Middle frontal gyrus (tissue), 1 donor: ENCODE results near the gene HNRNPA2B1.
"Not testable (repeated sequence)": the region's sequence is repeated elsewhere in the genome, so short reads cannot be mapped to it uniquely, and the experiment has no call there.

Experiments
- DNase-seq: peaks from one replicate; pipeline ENCODE4 v3.0.0-alpha.2; 2015; ENCODE audit warnings: low spot score; ENCODE audit errors: extremely low spot score

Gene HNRNPA2B1

DNA sequence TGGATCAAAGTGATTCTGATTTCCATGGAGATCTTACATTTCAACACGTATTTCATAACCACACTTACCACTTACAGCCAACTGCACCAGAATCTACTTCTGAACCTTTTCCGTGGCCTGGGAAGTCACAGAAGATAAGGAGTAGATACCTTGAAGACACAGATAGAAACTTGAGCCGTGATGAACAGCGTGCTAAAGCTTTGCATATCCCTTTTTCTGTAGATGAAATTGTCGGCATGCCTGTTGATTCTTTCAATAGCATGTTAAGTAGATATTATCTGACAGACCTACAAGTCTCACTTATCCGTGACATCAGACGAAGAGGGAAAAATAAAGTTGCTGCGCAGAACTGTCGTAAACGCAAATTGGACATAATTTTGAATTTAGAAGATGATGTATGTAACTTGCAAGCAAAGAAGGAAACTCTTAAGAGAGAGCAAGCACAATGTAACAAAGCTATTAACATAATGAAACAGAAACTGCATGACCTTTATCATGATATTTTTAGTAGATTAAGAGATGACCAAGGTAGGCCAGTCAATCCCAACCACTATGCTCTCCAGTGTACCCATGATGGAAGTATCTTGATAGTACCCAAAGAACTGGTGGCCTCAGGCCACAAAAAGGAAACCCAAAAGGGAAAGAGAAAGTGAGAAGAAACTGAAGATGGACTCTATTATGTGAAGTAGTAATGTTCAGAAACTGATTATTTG lies 15.3 kb downstream of the HNRNPA2B1 start:
- DNase-seq, result no peak

DNA sequence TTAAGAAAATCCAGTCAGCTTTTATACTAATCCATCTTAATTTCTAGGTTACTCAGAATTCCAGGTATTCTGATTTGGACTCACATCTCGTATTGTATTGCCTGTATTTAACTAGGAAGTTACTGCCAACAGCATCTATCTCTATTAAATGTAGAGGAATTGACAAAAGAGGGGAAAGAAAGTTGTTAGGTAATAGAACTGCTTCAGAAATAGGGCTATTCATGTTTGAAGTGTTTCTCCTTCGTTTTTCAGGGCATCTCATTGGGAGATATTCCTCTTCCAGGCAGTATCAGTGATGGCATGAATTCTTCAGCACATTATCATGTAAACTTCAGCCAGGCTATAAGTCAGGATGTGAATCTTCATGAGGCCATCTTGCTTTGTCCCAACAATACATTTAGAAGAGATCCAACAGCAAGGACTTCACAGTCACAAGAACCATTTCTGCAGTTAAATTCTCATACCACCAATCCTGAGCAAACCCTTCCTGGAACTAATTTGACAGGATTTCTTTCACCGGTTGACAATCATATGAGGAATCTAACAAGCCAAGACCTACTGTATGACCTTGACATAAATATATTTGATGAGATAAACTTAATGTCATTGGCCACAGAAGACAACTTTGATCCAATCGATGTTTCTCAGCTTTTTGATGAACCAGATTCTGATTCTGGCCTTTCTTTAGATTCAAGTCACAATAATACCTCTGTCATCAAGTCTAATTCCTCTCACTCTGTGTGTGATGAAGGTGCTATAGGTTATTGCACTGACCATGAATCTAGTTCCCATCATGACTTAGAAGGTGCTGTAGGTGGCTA lies 16.1 kb downstream of the HNRNPA2B1 start:
- not testable (repeated sequence) for DNase-seq

DNA sequence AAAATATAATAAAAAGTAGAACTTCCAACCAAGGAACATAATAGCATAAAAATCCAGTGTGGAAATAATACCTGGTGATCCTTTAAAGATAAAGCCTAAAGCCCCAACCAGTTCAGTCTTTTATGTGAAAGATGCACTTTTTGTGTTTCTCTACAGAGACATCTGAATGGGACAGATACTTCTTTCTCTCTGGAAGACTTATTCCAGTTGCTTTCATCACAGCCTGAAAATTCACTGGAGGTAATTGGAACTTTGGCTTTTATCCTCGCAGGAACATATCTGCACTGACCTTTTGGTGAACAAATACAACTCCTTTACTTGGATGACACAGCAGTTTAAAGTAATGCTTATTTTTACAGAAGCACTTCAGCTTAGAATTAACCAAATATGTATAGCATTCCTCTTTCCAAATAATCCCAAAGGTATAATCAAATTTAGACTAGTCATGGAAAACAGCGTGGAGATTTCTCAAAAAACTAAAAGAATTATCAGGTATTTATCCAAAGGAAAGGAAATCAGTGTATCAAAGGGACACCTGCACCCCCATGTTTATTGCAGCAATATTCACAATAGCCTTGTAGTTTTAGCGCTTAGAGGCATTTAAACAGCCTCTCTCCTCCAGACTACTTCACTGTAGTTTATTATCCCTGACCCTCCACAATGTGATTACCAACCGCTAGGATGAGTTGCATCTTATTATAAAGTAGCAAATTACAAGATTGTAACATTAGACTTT lies 16.8 kb downstream of the HNRNPA2B1 start:
- no peak for DNase-seq

DNA sequence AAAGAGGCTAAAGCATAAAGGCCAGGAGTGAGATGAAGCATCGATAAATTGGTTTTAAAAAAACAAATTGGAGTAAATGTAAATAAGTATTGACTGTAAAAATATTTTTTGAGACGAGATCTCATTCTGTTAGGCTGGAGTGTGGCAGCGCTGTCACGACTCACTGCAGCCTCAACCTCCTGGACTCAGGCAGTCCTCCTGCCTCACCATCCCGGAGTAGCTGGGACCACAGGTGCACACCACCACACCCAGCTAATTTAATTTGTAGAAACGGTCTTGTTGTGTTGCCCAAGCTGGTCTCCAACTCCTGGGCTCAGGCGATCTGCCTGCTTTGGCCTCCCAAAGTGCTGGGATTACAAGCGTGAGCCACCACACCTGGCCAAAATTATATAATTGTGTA lies 17.8 kb downstream of the HNRNPA2B1 start:
- DNase-seq, result no peak

DNA sequence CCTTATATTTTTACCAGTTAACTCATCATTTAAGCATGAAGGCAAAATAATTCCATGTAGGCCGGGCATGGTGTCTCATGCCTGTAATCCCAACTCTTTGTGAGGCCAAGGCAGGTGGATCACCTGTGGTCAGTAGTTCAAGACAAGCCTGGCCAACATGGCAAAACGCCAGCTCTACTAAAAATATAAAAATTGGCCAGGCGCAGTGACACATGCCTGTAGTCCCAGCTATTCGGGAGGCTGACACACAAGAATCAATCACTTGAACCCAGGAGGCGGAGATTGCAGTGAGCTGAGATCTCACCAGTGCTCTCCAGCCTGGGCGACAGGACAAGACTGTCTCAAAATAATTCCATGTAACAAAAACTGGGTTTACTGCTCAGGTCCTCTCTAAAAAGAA lies 18.3 kb downstream of the HNRNPA2B1 start:
- DNase-seq, result no peak

DNA sequence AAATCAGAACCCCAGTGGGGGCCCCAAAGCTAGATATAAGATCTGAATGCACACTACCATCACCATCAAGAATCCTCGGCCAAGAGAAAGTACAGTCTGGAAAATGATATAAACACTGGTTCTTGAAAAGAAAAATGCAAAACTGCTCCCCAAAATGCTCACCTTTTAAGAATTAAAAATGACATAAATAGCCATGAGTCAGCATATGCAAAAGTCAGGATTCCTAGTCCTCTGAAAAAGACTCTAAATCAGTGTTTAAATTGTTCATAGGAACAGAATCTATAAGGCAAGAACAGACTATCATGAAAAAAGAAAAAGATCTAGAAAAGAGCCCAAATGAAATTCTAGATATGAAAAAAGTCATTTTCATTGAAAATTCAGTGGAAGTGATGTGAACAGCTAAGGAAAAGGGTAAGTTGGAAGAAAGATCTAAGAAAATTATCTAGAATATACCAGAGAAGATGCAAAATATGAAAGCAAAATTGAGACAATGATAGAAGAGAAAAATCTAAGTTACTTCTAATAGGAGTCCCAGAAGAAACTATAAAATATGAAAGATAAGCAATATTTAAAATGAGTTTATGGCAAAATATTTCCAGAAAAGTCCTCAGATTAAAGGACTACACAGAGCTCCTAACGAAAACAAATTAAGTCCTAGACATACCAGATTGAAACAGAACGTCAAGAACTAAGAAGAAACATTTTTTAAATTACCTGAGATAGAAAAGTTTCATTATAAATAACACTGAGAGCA lies 18.9 kb downstream of the HNRNPA2B1 start:
- no peak for DNase-seq

DNA sequence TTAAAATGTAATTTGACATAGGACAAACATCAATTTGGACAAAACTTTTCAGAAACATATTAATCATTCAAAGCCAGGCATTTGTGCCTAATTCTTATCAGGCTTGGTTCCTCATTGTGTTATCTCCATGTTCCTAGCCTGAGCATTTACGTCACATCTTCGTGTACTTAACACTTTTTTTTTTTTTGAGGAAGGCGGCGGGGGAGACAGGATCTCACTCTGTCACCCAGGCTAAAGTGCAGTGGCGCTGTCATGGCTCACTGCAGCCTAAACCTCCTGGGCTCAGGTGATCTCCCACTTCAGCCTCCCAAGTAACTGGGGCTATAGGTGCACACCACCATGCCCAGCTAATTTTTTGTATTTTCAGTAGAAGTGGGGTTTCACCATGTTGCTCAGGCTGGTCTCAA lies 19.8 kb downstream of the HNRNPA2B1 start:
- DNase-seq, result no peak

DNA sequence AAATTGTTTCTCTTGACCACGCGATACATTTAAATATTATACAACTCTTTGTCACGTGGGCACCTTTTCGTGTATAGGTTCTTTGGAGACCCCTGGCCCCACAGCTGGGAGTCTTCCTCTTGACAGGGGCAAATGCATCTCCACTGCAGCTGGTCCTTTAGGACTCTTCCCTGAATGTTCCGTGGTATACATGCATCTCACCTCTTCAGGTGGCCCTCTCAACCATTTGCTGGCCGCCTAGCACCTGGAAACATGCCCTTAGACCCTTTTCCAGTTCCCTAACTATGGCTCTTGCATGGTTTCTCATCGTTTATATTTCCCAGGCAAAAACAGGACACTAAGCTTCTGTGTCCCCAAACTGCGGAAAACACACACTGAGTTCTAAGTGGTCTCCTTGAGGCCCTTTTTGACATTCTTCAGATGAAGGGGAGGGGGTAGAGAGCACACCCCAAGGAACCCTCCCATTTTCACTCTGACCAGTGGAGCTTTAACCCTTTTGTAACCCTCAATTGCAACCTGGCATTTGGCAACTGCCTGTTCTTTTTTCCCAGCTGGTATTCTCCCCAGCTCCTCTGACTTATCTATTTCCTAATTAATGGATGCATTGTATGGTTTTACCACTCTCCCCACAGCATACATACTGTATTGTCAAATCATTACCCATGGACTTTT lies 20.6 kb downstream of the HNRNPA2B1 start:
- no peak for DNase-seq

DNA sequence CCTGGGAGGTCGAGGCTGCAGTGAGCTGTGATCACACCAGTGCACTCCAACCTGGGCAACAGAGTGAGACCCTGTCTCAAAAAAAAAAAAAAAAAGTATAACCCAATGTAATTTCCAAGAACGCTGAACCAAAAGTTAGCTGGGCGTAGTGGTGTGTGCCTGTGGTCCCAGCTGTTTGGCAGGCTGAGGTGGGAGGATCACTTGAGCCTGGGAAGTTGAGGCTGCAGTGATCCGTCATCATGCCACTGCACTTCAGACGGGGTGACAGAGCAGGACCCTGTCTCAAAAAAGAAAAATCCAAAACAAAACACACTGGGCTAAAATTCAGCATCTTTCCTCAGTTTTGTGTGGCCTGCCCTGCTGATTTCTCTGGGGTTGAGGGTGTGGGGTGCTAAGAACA lies 21.1 kb downstream of the HNRNPA2B1 start:
- DNase-seq, result no peak

DNA sequence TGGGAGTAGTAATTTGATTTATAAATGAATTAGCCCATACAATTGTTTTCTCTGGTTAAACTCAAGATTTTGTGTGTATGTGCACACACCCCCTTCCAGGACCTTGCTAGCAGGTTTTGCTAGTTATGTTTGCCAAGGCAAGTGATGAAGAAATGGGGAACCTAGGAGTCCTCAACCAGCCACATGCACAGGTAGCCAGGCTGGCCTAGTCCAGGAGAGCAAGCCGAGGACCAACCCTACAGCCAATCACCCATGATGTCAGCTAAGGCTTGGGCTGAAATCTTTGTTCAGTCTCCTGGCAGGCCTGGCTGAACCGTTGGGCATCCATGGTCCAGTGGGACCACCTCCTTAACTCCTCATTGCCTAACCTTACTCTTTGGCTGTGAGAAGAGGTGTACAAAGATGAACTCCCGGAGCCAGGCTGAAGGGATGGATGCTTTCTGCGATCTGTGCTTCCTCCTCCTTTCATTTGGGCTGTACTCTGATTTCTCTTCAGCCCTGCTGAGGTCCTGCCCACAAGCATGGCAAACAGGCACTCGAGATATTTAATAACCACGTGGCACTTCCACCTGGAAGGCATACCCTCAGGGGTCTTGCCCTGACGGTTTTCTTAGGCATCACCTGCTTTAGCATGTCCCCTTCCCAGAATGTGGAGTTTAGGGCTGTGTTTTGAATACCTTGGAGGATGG lies 22.1 kb downstream of the HNRNPA2B1 start:
- DNase-seq, result no peak

DNA sequence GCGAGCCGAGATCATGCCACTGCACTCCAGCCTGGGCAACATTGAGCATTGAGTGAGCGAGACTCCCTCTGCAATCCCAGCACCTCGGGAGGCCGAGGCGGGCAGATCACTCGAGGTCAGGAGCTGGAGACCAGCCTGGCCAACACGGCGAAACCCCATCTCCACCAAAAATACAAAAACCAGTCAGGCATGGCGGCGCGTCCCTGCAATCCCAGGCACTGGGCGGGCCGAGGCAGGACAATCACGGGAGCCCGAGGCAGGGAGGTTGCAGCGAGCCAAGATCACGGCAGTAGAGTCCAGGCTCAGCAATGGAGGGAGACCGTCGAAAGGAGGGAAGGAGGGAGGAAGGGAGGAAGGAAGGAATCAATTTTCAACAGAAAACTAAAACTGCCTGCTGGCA lies 23.3 kb downstream of the HNRNPA2B1 start:
- not testable (repeated sequence) for DNase-seq

DNA sequence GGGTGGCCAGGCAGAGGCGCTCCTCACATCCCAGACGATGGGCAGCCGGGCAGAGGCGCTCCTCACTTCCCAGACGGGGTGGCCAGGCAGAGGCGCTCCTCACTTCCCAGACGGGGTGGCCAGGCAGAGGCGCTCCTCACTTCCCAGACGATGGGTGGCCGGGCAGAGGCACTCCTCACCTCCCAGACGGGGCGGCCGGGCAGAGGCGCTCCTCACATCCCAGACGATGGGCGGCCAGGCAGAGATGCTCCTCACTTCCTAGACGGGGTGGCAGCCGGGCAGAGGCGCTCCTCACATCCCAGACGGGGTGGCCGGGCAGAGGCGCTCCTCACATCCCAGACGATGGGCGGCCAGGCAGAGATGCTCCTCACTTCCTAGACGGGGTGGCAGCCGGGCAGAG lies 23.9 kb downstream of the HNRNPA2B1 start:
- not testable (repeated sequence) for DNase-seq

DNA sequence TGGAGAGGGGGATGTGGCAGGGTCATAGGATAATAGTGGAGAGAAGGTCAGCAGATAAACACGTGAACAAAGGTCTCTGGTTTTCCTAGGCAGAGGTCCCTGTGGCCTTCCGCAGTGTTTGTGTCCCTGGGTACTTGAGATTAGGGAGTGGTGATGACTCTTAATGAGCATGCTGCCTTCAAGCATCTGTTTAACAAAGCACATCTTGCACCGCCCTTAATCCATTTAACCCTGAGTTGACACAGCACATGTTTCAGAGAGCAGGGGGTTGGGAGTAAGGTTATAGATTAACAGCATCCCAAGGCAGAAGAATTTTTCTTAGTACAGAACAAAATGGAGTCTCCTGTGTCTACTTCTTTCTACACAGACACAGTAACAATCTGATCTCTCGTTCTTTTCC lies 24.6 kb downstream of the HNRNPA2B1 start:
- DNase-seq, result not testable (repeated sequence)

DNA sequence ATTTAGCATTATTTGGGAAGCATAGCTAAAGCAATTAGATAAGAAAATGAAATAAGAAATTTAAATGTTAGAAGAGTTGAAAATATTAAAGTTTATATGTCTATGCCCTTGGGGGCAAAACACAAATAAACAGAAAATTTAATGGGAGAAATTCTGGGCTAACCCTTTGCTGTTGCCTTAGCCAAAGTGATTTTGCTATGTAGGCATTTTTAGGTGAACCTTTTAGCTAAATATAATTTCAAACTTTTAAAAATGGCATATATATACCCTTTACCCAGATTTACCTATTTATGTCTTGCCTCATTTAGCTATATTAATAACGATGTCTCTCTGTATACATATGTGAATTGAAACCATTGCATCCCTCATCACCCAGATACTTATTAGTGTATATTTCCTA lies 28.5 kb downstream of the HNRNPA2B1 start:
- no peak for DNase-seq

DNA sequence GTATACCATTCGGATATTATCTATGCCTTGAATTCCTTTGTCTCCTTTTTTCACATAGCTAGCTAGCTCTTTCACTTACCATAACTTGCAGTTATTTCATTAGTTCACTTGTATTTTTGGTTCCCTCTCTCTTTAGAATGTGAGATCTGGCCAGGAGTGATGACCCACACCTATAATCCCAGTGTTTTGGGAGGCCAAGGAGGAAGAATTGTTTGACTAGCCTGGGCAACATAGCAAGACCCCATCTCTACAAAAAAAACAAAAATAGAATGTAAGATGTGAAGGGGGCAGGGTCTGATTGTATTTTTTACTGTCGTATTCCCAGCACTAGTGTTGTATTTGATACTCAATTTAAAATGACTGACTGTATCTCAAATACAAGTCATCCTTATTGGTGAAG lies 28.9 kb downstream of the HNRNPA2B1 start:
- DNase-seq, result no peak

DNA sequence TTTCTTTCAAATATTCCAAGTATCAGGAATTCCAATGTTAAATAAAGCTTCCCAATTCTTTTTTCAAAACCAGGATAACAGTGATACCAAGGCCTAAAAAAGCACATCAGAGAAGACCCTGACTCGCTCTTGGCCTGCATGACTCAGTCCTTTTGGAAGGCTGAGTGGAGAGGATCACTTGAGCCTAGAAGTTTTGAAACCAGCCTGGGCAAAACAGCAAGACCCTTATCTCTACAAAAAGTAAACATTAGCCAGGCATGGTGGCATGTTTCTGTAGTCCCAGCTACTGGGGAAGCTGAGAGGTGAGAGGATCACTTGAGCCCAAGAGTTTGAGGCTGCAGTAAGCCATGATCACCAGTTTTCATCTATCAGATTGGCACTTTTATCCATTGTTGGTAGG lies 29.9 kb downstream of the HNRNPA2B1 start:
- no peak for DNase-seq

DNA sequence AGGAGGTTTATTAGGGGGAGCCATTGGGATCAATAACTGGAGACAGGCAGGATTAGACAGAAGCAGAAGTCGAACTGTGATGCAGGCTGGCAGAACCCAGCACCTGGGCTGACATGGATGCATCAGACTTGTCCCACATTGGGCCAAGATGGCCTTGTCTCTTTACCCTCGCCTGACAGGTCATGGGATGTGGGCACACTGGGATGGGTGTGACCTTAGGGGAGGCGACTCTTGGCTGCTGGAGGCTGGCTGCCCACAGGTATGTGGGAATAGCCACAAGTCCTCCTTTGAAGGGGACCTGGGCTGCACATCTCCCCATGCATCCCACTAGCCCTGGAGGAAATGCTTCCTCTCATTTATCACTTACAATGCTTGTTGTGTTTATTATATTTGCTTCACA lies 31.3 kb downstream of the HNRNPA2B1 start:
- no peak for DNase-seq

DNA sequence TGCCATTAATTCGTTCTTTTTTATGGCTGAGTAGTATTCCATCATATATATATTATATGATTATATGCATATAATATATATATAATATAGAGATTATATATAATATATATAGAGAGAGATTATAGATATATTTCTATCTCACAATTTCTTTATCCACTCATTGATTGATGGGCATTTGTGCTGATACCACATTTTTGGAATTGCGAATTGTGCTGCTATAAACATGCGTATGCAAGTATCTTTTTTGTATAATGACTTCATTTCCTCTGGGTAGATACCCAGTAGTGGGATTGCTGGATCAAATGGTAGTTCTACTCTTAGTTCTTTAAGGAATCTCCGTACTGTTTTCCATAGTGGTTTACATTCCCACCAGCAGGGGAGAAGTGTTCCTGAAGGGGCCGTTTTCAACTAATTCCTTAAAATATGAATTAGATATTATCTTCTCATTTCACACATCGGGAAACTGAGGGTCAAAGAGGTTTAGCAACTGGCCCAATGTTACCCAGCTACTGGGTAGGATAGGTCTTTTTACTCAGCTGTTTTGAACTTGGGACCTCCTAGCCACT lies 32.0 kb downstream of the HNRNPA2B1 start:
- no peak for DNase-seq

DNA sequence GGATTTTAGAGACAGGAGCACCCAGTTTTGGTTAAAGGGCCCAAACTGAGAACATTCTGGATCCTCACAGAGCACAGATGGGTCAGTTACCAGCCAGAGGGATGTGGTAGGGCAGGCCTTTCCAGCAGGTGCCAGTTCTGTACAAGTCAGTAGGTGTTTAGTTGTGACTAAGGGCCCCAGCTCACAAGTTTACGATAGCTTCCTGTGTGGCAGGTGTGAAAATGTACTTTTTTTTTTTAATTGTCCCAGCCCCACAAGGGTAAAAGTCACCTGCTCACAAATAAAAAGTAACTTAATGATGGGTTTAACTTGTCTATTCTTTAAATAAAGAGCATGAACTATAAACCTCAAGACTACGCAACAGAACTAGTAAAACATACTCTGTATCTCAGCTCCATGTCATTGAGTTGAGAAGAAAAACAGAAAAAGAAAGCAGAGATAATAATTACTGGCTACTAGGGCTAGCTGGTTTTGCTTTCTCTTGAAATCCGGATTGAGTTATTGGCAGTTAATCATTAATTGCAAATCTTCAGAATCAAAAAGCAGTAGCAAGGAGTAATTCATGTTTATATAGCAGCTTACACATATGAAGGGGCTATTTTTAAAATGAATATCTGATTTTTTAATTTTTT lies 33.1 kb downstream of the HNRNPA2B1 start:
- no peak for DNase-seq
